SU-DHL-6 (cell line): ENCODE results near the gene DDX56.

Experiments used
- H2AFZ ChIP-seq: fragments of 200-600 bp; sonication (generic); 2 replicates; pipeline ENCODE4 v1.6.1; 2014; ENCODE audit warnings: low read depth, mild to moderate bottlenecking, moderate library complexity, mixed read lengths, antibody characterized with exemption, low read length; ENCODE audit not compliant: severe bottlenecking
- H3F3A ChIP-seq: fragments of 200-600 bp; shearing (Covaris generic); 2 replicates; pipeline ENCODE4 v1.6.0; 2016; ENCODE audit warnings: antibody characterized with exemption, mild to moderate bottlenecking; ENCODE audit not compliant: insufficient read depth
- H3K27ac ChIP-seq: fragments of 200-600 bp; sonication (generic); 2 replicates; pipeline ENCODE4 v1.5.1; 2016; ENCODE audit warnings: low read depth, mild to moderate bottlenecking, low read length, moderate library complexity, mixed read lengths
- H3K27me3 ChIP-seq: fragments of 200-600 bp; sonication (generic), shearing (Covaris generic); 2 replicates; pipeline ENCODE4 v1.6.0; 2014; ENCODE audit warnings: mild to moderate bottlenecking, low read length
- H3K36me3 ChIP-seq: fragments of 200-600 bp; sonication (generic); 2 replicates; pipeline ENCODE4 v1.6.1; 2014; ENCODE audit warnings: mild to moderate bottlenecking, low read length, mixed read lengths
- H3K4me2 ChIP-seq: fragments of 300-600, 200-600 bp; shearing (Covaris generic), sonication (generic); 2 replicates; pipeline ENCODE4 v1.6.0; 2014; ENCODE audit warnings: low read length, low read depth, mild to moderate bottlenecking; ENCODE audit not compliant: poor library complexity, severe bottlenecking
- H3K4me3 ChIP-seq: fragments of 200-600 bp; sonication (generic); 2 replicates; pipeline ENCODE4 v1.5.1; 2014; ENCODE audit warnings: antibody characterized with exemption, low read length, mild to moderate bottlenecking, mixed read lengths; ENCODE audit not compliant: insufficient read depth, poor library complexity, severe bottlenecking
- H3K79me2 ChIP-seq: fragments of 200-600 bp; sonication (generic); 2 replicates; pipeline ENCODE4 v1.6.1; 2014; ENCODE audit warnings: mild to moderate bottlenecking, low read length, moderate library complexity; ENCODE audit not compliant: insufficient read depth
- H3K9ac ChIP-seq: fragments of 200-600 bp; sonication (generic); 2 replicates; pipeline ENCODE4 v1.7.0; 2014; ENCODE audit warnings: mild to moderate bottlenecking, low read length
- H3K9me2 ChIP-seq: fragments of 200-600 bp; sonication (generic); replicated peaks from 2 replicates; pipeline ENCODE4 v1.6.1; 2014; ENCODE audit warnings: low read length; ENCODE audit not compliant: insufficient read depth
- H3K9me3 ChIP-seq: fragments of 200-600 bp; sonication (generic); 2 replicates; pipeline ENCODE4 v1.6.1; 2014; ENCODE audit warnings: low read length, mixed read lengths; ENCODE audit not compliant: insufficient read depth
- H4K20me1 ChIP-seq: fragments of 200-600 bp; sonication (generic); 2 replicates; pipeline ENCODE4 v1.6.1; 2014; ENCODE audit warnings: low read depth, mild to moderate bottlenecking, antibody characterized with exemption, low read length, moderate library complexity, mixed read lengths
- CTCF ChIP-seq: fragments of 200-600 bp; sonication (generic); IDR thresholded peaks from one replicate; pipeline ENCODE4 v1.5.1; 2017; ENCODE audit warnings: antibody characterized with exemption, mild to moderate bottlenecking, low read length, moderate library complexity; ENCODE audit not compliant: insufficient read depth, poor library complexity, severe bottlenecking
- EZH2phosphoT487 ChIP-seq: fragments of 200-600 bp; sonication (generic), shearing (Covaris generic); conservative IDR thresholded peaks from 2 replicates; pipeline ENCODE4 v1.6.1; 2018; ENCODE audit warnings: mild to moderate bottlenecking, antibody characterized with exemption, low read length, moderate library complexity, mixed read lengths

DDX56 gene

DNA sequence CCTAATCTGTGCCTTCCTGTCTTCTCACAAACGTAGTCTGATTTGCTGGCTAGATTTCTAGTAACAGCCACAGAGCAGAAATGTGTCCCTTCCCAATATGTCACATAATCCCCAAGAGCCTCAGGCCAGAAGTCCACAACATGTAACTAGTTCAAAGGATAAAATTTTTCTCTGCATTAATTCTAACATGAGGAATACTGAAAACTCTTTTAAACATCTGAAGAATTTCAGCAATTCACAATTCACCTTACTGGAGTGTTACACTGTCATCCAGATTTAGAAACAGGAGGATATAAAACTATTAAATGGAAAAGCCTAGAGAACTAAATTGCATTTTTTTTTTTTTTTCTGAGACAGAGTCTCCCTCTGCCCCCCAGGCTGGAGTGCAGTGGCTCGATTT is 2.5 kb upstream of the DDX56 start:
- Histone ChIP-seq H3K9me3 (no peaks in the 10 kb centered on the region), H3K4me3 (no peak overlapping the region), H3K4me2 (no peak overlapping the region), H4K20me1 (no peaks in the 10 kb centered on the region), H3K9ac (no peak overlapping the region), H3K27ac (no peak overlapping the region), H2AFZ (no peak overlapping the region), H3K27me3 (no peaks in the 10 kb centered on the region), H3K9me2 (no peaks in the 10 kb centered on the region), H3K79me2 (peaks cover 56% of the 10 kb centered on the region), H3K36me3 (peaks cover 23% of the 10 kb centered on the region), H3F3A (peaks cover 12% of the 10 kb centered on the region)
- no peak for TF ChIP-seq EZH2phosphoT487

- peak overlapping the region; percentile 76; the same call in 1 of the 2 replicates for H3K9ac ChIP-seq
- H3K4me3 ChIP-seq, result peak overlapping the region; percentile 77
- no peak overlapping the region for H3K27ac ChIP-seq
- TF ChIP-seq CTCF, result no peak
- TF ChIP-seq EZH2phosphoT487, result no peak
- no peaks in the 10 kb centered on the region for H3K27me3 ChIP-seq
- H3K4me2 ChIP-seq, result peak overlapping the region; percentile 73
- peaks cover 12% of the 10 kb centered on the region for H3F3A ChIP-seq
- no peak overlapping the region for H2AFZ ChIP-seq
- no peaks in the 10 kb centered on the region for H3K9me2 ChIP-seq
- H4K20me1 ChIP-seq, result no peaks in the 10 kb centered on the region
- H3K79me2 ChIP-seq, result peaks cover 45% of the 10 kb centered on the region
- no peaks in the 10 kb centered on the region for H3K9me3 ChIP-seq
- peaks cover 23% of the 10 kb centered on the region for H3K36me3 ChIP-seq
Observed at GRCh38 chr7:44575054-44575453, 1.3 kb upstream of the DDX56 start.

DNA sequence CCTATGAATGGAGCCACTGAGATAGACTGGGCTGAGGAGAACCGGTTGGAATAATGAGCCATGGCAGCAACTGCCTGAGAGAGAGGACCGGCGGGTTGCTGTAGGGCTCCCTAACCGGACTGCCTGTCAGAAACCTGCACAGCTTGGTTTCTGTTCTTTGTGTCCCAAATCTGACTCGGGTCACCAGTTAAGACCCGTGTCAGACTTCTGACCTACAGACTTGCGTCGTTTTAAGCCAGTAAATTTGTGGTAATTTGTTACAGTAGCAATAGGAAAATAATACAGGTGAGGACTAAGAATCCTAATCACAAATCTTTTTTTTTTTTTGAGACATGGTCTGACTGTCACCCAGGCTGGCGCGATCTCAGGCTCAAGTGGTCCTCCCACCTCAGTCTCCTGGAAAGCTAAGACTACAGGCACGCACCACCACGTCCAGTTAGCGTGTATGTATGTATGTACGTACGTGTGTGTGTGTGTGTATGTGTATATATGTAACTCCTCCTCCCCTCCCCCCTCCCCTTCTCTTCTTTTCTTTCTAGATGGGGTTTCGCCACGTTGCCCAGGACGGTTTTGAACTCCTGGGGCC is 672 bp upstream of the DDX56 start:
- H3K79me2 ChIP-seq, result peaks cover 40% of the 10 kb centered on the region
- H3K9me2 ChIP-seq, result no peaks in the 10 kb centered on the region
- H2AFZ ChIP-seq, result peak overlapping the region; percentile 34
- peaks cover 21% of the 10 kb centered on the region for H3K36me3 ChIP-seq
- H3K9me3 ChIP-seq, result no peaks in the 10 kb centered on the region
- peaks cover 8% of the 10 kb centered on the region; the same call in 1 of the 2 replicates for H3F3A ChIP-seq
- no peak overlapping the region for H3K27ac ChIP-seq
- no peak for TF ChIP-seq EZH2phosphoT487
- TF ChIP-seq CTCF, result no peak
- no peaks in the 10 kb centered on the region for H4K20me1 ChIP-seq
- peak overlapping the region; percentile 77 for H3K4me3 ChIP-seq
- H3K4me2 ChIP-seq, result peak overlapping the region; percentile 73
- H3K9ac ChIP-seq, result peak overlapping the region; percentile 76
- no peaks in the 10 kb centered on the region for H3K27me3 ChIP-seq

- Histone ChIP-seq H3K9me2 (no peaks in the 10 kb centered on the region), H3K4me3 (peak overlapping the region; percentile 77), H3K9ac (peak overlapping the region; percentile 76), H3K4me2 (peak overlapping the region; percentile 73), H3K36me3 (peaks cover 21% of the 10 kb centered on the region), H3K79me2 (peaks cover 40% of the 10 kb centered on the region), H3K27ac (no peak overlapping the region), H3F3A (peaks cover 4% of the 10 kb centered on the region; the same call in 1 of the 2 replicates), H3K9me3 (no peaks in the 10 kb centered on the region), H4K20me1 (no peaks in the 10 kb centered on the region), H2AFZ (no peak overlapping the region), H3K27me3 (no peaks in the 10 kb centered on the region)
- TF ChIP-seq CTCF (no peak), EZH2phosphoT487 (no peak)
Observed at GRCh38 chr7:44572771-44573170, 937 bp downstream of the DDX56 start.
